Breast epithelium (tissue), 3 donors: ENCODE measurements around the gene IGLL1.

ENCODE experiments used
- POLR2A ChIP-seq: fragments of 450-650 bp; IDR thresholded peaks from one replicate; pipeline ENCODE4 v1.6.1; 2016; ENCODE audit warnings: antibody characterized with exemption, mild to moderate bottlenecking, moderate library complexity
- TF ChIP-seq, protein P1 (sequence below), 3 donors: fragments of 450-650 bp; IDR thresholded peaks; one replicate each; pipeline ENCODE4 v1.5.1; 2016 to 2017; ENCODE audit warnings: antibody characterized with exemption in 3 of 3, mild to moderate bottlenecking in 3 of 3, moderate library complexity in 3 of 3

DNA sequence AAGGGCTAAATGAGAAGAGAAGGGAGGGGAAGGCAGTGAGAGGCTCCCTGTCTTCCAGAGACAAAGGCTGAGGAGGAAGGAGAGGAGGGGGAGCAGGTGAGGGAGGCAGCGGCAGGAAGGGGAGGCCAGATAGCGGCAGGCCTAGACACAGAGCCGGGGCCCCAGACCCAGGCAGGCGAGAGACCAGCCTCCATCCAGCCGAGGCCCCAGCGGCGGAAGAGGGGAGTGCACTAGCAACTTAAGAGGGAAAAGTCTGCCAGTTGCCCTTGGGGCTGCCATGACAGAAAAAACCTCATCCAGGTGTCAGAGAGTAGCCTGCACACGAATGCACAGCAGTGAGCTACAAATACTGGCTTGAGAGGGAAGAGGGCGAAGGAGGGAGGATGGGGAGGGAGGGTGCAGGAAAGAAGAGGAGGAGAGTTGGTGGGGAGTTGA is 46.7 kb downstream of the IGLL1 start:
- TF ChIP-seq, protein P1, sequence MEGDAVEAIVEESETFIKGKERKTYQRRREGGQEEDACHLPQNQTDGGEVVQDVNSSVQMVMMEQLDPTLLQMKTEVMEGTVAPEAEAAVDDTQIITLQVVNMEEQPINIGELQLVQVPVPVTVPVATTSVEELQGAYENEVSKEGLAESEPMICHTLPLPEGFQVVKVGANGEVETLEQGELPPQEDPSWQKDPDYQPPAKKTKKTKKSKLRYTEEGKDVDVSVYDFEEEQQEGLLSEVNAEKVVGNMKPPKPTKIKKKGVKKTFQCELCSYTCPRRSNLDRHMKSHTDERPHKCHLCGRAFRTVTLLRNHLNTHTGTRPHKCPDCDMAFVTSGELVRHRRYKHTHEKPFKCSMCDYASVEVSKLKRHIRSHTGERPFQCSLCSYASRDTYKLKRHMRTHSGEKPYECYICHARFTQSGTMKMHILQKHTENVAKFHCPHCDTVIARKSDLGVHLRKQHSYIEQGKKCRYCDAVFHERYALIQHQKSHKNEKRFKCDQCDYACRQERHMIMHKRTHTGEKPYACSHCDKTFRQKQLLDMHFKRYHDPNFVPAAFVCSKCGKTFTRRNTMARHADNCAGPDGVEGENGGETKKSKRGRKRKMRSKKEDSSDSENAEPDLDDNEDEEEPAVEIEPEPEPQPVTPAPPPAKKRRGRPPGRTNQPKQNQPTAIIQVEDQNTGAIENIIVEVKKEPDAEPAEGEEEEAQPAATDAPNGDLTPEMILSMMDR (IDR thresholded peaks at IDR 0.05): peak; percentile 18 to 56 (median 18)
- no peak for TF ChIP-seq POLR2A
